Hematopoietic multipotent progenitor cell treated with erythropoietin and hydrocortisone succinate and interleukin-3 and kit ligand, for 17 days (in vitro differentiated cells): Measurements from ENCODE around the gene SMC3.

Experiments used
- DNase-seq: peaks from one replicate; pipeline ENCODE4 v3.0.0-alpha.2; 2015; ENCODE audit warnings: low spot score

Gene SMC3

DNA sequence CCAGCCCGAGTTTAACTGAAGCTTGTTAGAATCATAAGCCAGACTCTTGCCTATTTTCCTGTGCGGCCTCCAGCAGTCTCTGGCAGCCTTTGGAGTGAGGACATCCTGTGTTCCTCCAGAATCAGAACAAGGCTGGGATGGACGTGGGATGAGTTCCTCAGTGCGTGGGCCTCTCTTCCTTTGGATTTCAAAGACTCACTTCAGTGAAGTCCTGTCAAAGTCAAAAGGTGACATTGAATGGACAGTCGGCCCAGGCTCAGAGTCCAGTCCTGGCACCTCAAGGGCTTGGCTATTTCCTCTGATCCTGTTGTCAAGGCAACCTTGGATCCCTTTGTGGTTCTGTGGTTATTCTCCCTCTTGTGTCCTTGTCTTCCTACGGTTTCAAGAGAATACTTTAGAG is 21.4 kb upstream of the SMC3 start:
- no peak for DNase-seq

DNA sequence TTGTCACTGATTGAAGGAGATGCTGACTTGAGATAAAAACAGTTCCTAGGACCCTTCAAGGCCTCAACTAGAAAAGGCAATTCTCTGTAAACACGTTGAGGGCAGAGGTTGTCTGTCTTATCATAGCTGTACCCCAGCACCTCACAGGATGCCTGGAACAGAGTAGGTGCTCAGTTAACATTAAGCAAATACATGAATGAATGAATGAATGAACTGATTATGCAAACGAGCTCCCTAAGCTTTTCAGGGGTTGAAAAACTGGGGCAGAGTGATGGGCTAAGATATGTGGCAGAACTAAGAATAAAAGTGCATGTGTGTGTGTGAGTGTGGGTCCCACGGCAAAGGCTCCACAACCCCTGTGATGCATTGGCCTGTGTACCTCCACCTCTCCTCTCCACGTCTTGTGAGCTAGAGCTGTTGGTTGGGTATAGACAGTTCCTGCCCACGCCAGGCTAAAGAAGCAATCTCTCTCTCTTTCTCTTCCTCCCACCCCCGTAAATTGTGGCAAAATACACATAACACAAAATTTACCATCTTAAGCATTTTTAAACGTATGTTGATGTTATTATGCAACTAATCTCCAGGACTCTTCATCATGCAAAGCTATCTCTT is 20.9 kb upstream of the SMC3 start:
- no peak for DNase-seq

DNA sequence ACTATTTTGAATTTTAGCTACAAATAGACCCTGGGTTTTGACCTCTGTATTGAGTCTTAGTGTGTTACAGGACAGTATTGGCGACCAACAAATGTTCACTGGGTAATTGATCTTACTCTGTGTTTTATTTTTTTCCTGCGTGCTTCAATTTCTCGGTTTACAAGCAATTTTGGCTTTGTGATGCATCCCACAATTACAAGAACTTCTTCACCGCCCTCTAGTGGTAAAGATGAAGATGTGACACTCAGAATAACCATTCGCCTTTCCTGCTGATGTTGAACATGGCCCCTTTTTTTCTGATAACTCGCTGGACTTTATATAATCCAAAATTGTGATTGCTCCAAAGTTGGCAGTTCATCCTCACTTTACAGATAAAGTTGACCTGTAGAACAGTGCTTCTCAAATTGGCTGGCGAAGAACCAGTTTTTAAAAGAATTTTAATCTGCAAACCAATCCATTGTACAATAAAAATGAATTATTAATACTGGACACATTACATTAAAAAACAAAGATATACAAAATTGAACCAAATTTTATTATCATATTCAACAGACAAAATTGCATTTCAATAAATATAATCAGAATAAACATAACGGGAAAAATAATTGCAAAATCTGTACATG is 20.2 kb upstream of the SMC3 start:
- peak; percentile 71 for DNase-seq

DNA sequence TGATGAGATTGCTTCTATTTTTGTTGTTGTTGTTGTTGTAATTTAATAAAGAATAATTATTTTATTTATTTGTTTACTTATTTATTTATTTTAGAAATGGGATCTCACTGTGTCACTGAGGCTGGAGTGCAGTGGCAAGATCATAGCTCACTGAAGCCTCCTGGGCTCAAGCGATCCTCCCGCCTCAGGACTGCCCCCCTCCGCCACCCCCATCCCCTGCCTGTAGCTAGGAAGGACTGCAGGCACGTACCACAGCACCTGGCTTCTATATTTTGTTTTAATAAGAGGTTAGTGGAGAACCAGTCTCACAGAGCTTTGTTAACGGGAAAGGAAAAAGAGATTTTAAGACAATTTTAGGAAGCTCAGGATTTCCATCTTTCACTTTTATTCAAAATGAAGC is 19.5 kb upstream of the SMC3 start:
- DNase-seq = no peak

DNA sequence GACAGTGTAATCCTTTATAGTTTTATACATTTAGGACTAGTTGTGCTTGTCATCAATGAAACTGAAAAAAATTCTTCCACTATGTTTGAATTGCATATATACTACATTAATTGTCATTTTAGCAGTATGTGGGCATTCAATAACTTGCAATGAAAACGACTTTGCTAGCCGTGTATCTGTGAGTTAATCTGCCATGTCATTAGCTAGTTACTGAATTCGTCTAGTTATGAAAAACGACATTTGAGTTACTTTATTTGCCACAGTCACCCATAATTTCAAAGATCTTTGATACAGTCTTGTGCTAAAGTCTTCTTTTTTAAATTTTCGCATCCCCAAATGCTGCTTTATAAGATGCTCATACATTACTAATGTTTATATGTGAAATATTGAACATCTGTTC is 18.3 kb upstream of the SMC3 start:
- no peak for DNase-seq

DNA sequence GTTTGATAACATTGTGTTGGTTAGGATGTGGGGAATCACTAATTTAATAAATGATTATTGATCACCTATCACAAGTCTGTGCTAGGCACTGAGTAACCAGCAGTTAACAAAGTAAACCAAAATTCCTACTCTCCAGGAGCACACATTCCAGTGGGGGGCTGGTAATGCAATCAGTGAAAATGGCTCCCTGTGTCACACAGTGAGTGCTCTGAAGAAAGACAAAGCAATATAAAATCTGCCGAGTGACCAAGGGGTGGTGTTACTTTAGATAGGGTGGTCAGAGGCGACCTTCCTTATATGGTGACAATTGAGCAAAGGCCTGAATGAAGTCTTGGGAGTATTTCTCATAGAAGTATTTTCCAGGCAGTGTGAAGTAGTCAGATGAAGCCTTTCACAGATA is 13.6 kb upstream of the SMC3 start:
- DNase-seq = no peak

DNA sequence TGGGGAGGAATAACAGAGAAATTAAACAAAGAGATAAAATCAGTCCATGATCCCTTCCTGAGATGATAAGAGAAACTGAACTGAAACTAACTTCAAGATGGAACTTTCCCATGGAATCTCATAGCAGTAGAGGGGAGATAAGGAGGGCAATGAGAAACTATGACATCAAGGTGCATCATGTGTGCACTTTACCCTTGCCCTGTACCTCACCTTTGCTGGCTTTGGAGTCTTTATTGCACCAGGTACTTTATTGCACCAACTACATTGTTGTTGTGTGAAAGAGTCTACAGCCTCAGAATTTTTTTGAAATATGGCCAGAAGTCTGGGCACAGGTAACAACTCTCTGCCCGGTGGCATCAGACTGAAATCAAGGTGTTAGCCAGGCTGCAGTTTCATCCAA is 11.2 kb upstream of the SMC3 start:
- DNase-seq = no peak

DNA sequence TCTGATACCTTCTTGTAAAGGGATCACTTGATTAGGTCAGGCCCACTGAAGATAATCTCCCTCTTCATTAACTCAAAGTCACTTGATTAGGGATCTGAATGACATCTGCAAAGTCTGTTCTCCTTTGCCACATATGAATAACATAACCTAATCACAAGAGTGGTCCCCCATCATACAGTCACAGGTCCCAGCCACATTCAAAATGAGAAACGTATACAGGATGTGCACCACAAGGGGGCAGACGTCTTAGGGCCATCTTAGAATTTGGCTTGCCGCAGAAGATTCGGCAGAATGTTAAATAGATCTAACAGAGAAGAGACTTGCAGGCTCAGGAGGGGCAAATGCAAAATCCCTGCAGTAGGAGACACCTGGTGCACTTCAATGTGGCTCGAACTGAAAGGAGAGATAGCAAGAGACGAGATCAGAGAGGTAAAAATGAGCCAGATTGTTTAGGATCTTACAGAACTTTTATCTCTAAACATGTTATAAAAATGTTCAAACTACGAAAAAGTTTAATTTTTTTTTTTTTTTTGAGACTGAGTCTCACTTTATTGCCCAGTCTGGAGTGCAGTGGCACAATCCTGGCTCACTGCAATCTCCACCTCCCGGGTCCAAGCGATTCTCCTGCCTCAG is 10.4 kb upstream of the SMC3 start:
- peak; percentile 66 for DNase-seq

DNA sequence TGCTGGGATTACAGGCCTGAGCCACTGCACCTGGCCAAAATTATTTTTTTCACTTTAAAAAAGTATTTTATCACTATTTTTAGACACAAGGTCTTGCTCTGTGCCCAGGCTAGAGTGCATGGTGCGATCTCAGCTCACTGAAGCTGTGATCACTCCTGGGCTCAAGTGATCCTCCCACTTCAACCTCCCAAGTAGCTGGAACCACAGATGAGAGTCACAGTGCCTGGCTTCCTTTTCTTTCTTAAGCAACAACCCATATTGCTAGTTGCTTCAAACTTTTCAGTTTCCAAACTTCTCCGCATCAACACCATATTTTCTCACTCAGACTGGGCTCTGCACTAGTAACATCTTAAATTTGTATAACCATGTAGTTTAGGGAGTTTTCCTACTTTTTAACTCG is 9.5 kb upstream of the SMC3 start:
- DNase-seq = no peak

DNA sequence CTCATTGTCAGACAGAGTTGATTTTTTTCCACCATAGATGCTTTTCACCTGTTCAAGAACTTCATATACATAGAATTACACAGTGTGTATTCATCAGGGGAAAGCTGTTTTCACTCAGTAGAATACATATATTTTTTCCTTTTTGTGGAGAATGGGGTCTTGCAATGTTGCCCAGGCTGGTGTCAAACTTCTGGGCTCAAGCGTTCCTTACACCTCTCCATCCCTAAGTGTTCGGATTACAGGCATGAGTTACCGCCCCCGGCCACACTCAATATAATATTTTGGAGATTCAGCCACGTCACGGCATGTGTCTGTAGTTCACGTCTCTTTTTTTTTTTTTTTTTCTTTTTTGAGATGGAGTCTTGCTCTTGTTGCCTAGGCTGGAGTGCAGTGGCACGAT is 7.5 kb upstream of the SMC3 start:
- DNase-seq = no peak

DNA sequence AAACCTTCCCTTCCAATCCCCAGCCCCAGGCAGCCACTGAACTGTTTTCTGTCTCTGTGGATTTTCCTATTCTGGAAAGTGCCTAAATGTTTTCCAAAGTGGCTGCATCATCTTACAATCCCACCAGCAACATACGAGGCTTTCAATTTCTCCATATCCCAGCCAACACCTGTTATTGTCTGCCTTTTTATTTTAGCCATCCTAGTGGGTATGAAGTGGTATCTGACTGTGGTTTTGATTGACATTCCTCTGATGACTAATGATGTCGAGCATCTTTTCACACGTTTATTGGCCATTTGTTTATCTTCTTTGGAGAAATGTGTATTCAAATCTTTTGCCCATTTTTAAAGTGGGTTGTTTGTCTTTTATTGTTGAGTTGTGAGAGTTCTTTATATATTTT is 6.2 kb upstream of the SMC3 start:
- no peak for DNase-seq

DNA sequence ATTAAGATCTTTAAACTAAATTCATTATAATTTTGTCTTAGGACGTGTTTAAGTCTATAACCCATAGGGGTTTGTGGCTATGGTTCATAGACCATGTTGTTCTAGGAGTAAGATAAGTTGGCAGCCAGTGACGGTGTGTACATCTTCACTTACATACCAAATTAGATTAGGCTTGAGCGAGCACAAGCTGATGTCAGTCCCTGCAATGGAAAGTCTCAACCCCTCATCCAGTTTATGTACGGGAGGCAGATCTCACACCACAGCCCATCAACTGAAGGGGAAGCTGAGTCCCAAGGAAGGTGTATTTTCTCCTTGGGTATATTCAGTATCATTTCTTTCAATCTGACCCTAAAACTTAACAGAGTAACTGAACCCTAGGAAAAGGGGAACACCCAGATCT is 5.1 kb upstream of the SMC3 start:
- DNase-seq = no peak

DNA sequence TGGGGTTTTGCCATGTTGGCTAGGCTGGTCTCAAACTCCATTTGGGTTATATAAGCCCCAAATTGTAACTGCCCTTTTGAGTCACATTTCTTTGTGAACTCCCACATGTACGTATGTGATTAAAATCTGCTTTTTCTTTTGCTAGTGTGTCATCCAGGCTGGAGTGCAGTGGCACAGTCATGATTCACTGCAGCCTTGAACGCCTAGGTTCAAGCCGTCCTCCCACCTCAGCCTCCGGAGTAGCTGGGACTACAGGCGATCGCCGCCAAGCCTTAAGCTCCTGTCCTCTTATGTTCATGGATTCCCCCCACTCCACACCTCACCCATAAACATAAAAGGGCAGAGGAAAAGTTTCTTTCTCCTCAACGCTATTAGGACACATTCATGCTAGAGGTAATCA is 4.4 kb upstream of the SMC3 start:
- DNase-seq = no peak

DNA sequence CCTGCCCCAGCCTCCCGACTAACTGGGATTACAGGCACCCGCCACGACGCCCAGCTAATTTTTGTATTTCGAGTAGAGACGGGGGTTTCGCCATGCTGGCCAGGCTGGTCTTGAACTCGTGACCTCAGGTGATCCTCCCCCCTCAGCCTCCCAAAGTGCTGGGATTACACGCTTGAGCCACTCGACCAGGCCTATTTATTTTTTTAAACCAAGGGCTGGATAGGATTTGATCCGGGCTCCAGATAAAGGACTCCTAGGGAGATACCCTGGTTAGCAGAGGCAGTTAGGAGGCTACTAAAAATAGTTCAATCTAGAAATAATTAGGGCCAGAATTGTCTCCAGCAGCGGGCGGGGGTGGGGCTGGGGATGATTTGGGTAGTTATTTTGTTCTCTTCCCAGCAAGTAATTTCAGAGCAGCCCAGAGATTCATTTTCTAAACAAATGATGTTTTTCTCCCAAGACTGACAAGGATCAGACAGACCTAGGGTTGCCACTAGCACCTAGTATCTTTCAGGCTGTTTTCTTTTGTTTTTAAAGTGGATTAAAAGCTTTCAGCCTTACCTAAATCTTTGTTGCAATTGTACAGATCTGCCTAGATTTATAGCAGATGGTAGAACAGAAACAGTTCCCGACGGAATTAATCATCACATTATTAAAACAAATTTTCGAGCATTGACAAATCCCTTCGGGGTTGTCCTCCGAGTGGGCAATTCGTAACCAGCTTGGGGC is 859 bp upstream of the SMC3 start:
- no peak for DNase-seq

DNA sequence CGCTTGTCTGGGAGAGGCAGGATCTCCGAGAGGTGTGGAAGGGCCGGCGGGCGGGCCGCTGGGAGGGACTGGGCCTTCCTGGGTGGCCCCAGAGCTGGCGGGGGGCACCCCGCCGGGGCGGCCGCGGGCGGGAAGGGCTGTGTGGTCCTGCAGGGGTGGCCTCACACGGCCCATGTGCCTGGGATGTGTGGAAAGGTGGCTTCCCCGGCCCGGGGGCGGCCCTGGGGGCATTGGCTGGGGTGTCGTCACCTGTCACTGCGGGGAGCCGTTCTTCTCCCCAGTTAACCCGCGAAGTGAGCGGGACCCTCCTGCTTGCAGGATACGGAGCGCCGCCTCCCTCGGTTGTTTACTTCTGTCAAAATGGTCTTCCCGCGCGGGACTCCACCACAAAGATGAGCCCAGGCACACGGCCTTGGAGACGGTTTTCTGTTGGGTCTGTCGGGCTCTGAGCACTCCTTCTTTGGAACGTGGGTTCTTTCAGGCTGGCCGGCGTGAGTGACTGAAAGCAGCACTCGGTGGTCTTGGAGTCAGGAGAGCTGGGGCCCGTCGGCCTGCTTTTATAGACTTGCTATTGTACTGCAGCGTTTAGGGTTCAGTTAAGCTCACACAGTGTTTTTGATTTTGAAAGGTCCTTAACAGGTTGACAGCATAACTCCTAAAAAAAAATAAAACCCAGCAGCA is 700 bp downstream of the SMC3 start:
- DNase-seq = peak; percentile 46

DNA sequence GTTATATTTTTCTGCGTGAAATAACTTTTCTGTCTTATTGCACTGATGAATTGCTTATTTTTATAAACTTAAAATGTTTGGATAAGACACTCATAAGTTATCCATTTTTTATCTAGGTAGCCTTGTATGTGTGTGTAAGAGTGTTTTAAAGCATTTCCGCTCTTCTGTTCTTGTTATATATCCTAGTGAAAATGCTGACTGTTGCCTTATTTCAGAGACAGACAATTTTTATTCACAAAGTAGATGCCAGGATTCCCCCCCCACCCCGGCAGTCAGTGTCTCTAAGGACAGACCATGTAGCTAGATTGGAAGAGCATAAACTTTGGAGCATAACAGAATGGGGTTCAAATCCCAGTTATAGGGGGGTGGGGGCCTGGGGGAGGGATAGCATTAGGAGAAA is 1.6 kb downstream of the SMC3 start:
- DNase-seq = no peak

DNA sequence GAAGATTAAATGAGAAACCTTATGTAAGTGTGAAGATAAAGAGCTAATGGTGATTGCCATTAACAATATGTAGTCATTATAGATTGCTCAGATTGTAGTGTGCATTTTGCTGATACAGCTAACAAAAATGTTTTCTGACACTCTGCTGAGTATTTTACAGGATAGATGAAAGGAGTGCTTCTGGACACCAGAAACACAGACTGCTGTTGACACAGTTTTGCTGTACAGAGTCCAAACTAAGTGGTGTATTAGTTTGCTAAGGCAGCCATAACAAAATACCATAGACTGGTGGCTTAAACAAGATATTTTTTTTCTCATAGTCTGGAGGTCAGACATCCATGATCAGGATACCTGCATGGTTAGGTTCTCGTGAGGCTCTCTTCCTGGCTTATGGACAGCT is 2.2 kb downstream of the SMC3 start:
- DNase-seq = no peak

DNA sequence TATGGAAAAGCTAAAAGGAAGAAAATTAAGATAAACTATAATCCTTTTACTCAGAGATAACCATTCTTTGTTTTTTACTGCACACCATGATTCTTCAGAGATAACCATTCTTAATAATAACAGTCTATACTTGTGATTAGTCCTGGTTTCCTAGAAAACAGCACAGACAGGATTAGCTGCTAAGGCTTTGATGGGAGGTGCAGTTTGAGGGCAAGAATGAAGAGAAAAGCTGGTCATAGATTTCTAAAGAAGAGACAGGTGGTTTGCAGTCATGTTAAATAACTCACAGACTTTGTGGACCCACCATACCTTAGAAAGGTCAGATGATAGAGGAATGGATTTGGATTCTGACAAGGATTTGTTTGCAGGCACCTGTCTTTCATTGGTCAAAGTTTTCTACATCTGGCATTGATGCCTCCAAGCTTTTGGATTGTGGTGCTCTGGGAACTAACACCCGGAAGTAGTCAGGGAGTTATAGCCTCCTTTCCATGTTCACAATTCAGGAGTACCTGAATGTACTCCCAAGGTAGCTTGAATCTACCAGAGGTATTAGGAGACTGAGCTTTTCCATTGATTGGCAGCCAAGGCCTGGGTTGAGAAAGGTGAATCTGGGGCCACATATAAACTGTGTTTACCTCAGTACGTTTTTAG is 3.7 kb downstream of the SMC3 start:
- DNase-seq = no peak

DNA sequence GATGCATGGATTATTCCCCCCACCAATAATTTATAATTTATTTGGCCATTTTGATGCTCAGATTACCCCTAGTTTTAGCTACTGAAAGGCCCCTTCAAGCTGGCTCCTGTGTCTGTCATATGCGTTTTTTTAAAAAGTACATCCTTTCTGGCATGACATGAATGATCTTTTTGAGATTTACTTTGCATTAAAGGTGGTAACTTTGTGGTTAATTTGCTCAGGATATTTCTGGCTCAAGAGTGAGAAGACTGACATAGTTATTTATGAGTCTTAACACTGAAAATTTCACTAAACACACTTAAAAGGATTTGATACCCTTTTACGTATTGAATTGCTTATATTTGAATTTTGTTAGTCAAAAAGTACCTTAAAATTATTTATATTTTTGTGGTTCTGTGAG is 5.4 kb downstream of the SMC3 start:
- no peak for DNase-seq

DNA sequence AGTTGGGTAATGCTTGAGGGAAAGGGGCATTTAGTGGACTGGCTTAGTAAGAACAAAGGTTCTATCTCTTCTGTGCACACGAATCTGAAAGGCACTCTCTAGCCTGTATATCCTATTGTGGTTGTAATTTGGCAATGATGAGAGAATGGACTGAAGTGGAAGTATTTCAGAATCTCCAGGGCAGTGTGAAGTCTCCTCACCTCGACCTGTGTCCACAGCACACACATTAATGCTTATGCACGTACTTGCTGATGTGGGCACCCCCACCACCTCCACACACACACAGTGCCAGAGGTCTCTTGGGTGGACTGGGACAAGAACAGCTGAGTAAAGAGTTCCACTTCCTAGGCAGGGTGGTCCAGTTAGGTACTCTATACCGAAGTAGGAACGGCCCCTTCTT is 6.9 kb downstream of the SMC3 start:
- no peak for DNase-seq

DNA sequence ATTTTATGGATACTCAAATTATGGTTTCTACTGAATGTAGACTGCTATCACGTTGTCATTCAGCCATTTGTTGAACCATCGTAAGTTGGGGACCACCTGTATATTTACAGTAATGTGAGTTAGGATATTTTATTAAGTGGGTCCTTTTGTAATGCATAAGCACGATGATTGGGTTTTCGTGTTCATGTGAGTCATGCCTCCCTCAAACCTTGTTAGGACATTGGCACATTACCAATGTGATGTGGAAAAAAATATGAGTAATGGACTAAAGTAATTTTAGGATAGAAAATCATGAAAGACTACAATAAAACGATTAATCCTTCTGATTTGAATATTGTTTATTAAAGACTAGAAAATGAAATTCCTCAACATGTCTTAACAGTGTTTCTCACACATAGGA is 8.7 kb downstream of the SMC3 start:
- no peak for DNase-seq

DNA sequence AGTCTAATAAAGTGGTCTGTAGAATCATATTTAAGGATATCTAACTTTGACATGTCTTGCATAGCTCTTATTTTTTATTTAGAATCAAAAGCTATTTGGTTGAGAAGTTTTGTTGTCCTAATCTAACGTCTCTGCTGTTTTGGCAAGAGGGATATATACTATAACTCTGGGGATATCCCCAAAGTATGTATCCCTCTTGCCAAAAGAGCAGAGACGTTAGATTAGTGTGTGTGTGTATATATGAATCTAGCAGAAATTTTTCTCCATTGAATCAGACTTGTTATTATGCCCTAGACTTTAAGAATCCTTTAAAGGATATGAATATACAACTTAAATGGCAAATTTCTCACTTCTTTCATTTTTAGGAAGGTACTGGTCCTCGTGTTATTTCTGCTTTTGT is 9.6 kb downstream of the SMC3 start:
- DNase-seq = no peak
